ENCODE data around the gene IMPG2. TPM values are rescaled to one million over a fixed set of nuclear protein-coding genes. Genes with fewer than 3 reads are reported as not detected.
"Not testable (repeated sequence)": the region's sequence is repeated elsewhere in the genome, so short reads cannot be mapped to it uniquely, and the experiment has no call there.

Gene IMPG2
- total RNA-seq: under 1 TPM; 0.05 to 0.07 TPM

- CTCF ChIA-PET: no interaction called here
- intact Hi-C loops (cut with micrococcal nuclease): no loop called here
- H3K36me3 Mint-ChIP-seq (ENCODE audit: low read depth): no peaks in the 10 kb centered on the region
Measured at GRCh38 chr3:101320475-101320874, at the start of gene IMPG2. Gene IMPG2, minus strand, starts transcription at chr3:101320575. Its CDS starts 203 bp downstream, at chr3:101320372.

DNA sequence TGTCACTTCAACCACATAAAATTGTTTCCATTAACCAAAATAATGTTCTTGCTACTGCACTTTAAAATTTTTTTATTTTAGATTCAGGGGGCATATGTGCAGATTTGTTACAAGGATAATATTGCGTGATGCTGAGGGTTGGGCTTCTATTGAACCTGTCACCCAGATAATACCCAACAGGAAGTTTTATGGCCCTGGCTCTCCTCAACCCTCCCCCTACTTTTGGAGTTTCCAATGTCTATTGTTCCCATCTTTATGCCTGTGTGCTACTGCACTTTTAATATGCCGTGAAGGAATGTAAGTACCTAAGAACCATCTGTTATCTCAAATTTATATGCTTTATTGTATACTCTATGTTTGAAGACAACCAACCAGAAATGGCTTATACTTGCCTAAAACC, 42.0 kb upstream of the IMPG2 start:
- Mint-ChIP-seq H3K9me3 (no peaks in the 10 kb centered on the region), H3K27me3 (ENCODE audit: low read depth) (no peaks in the 10 kb centered on the region), H3K36me3 (ENCODE audit: low read depth) (peaks cover 16% of the 10 kb centered on the region), H3K4me1 (ENCODE audit: low read depth) (no peaks in the 10 kb centered on the region), H3K4me3 (no peak overlapping the region), H3K27ac (no peak overlapping the region)
- DNase-seq: no peak
- CTCF ChIA-PET: no interaction called here
- intact Hi-C loops (cut with micrococcal nuclease): no loop called here

More at GRCh38 chr3:101320475-101320874, at the start of gene IMPG2:
- no peaks in the 10 kb centered on the region for H3K4me1 Mint-ChIP-seq (ENCODE audit: low read depth)
- no peak for DNase-seq
- no peaks in the 10 kb centered on the region for H3K27me3 Mint-ChIP-seq (ENCODE audit: low read depth)
- H3K27ac Mint-ChIP-seq: no peak within 1 kb of the TSS
- H3K4me3 Mint-ChIP-seq: no peak within 1 kb of the TSS
- H3K9me3 Mint-ChIP-seq: no peaks in the 10 kb centered on the region

- H3K9me3 Mint-ChIP-seq: no peaks in the 10 kb centered on the region
- intact Hi-C loops (cut with micrococcal nuclease): no loop called here
- H3K4me3 Mint-ChIP-seq: no peak overlapping the region
- no peak overlapping the region for H3K27ac Mint-ChIP-seq
- DNase-seq: no peak
- CTCF ChIA-PET: no interaction called here
- peaks cover 5% of the 10 kb centered on the region for H3K36me3 Mint-ChIP-seq (ENCODE audit: low read depth)
- H3K27me3 Mint-ChIP-seq (ENCODE audit: low read depth): no peaks in the 10 kb centered on the region
- no peaks in the 10 kb centered on the region for H3K4me1 Mint-ChIP-seq (ENCODE audit: low read depth)
Measured at GRCh38 chr3:101351829-101352228, 31.5 kb upstream of the IMPG2 start.

- CTCF ChIA-PET: interaction anchor here (0.8 to 1.0 kb wide), 2 partner anchors 15 to 573 kb away, joined by 3 read pairs; no protein-coding TSS in a partner anchor
Measured at GRCh38 chr3:101340591-101340990, 20.2 kb upstream of the IMPG2 start.

DNA sequence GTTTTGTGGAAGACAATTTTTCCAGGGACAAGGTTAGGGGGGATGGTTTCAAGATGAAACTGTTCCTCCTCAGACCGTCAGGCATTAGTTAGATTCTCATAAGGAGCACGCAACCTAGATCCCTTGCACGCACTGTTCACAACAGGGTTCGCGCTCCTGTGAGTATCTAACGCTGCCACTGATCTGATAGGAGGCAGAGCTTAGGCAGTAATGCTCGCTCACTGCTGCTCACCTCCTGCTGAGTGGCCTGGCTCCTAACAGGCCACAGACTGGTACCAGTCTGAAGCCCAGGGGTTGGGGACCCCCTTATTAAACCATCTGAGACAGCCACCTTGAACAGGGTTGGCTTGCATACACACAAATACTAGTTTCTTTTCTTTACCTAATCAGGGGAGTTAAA, 13.5 kb upstream of the IMPG2 start:
- Mint-ChIP-seq H3K27ac (no peak overlapping the region), H3K36me3 (ENCODE audit: low read depth) (peaks cover 10% of the 10 kb centered on the region), H3K4me1 (ENCODE audit: low read depth) (no peaks in the 10 kb centered on the region), H3K27me3 (ENCODE audit: low read depth) (no peaks in the 10 kb centered on the region), H3K9me3 (no peaks in the 10 kb centered on the region), H3K4me3 (no peak overlapping the region)
- CTCF ChIA-PET: no interaction called here
- DNase-seq: no peak
- intact Hi-C loops (cut with micrococcal nuclease): no loop called here

More at GRCh38 chr3:101340591-101340990, 20.2 kb upstream of the IMPG2 start:
- Mint-ChIP-seq H3K36me3 (ENCODE audit: low read depth) (peaks cover 15% of the 10 kb centered on the region), H3K9me3 (no peaks in the 10 kb centered on the region), H3K4me1 (ENCODE audit: low read depth) (no peaks in the 10 kb centered on the region), H3K4me3 (no peak overlapping the region), H3K27ac (no peak overlapping the region), H3K27me3 (ENCODE audit: low read depth) (no peaks in the 10 kb centered on the region)
- intact Hi-C loops (cut with micrococcal nuclease): no loop called here
- no peak for DNase-seq

- Mint-ChIP-seq H3K4me1 (ENCODE audit: low read depth) (peaks cover 2% of the 10 kb centered on the region), H3K36me3 (ENCODE audit: low read depth) (peaks cover 13% of the 10 kb centered on the region), H3K27ac (no peak overlapping the region), H3K4me3 (no peak overlapping the region), H3K27me3 (ENCODE audit: low read depth) (no peaks in the 10 kb centered on the region), H3K9me3 (no peaks in the 10 kb centered on the region)
- no peak for DNase-seq
- CTCF ChIA-PET: no interaction called here
- intact Hi-C loops (cut with micrococcal nuclease): no loop called here
Measured at GRCh38 chr3:101329016-101329673, 8.8 kb upstream of the IMPG2 start.

DNA sequence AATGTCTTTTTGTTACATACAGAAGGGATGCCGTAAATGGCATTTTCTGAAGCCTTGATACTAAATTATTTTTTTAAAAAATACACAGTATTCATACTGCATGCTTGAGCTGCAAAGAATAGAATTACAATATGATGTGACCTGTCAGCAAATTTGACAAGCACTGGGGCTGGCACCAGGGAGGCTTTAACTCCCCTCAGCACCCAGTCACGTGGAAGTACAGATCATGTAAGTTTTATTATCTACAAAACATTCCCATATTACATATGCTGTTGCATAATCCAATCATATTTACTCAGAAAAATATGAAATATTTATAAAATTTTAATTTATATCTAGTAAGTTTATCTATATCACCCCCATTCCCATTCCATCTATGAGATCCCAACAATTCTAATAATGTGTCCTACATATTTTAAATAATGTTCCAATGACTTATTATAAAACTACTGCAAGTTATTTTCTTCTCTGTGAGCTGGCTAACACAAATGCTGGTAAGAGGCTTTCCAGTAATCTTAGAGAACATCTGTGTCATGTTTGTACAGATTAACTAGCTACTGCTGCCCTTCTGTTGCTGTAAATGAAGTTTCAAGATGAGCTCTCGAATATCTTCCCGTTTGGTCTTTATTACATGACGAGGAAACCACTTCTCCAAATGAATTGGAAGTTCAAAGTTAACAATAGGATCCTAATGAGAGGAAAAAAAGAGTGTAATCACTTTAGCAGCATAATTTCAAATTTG, 5.2 kb upstream of the IMPG2 start:
- Mint-ChIP-seq H3K4me1 (ENCODE audit: low read depth) (peaks cover 2% of the 10 kb centered on the region), H3K4me3 (no peak overlapping the region), H3K9me3 (no peaks in the 10 kb centered on the region), H3K27ac (no peak overlapping the region), H3K27me3 (ENCODE audit: low read depth) (no peaks in the 10 kb centered on the region), H3K36me3 (ENCODE audit: low read depth) (peaks cover 11% of the 10 kb centered on the region)
- CTCF ChIA-PET: interaction anchor here (0.5 to 0.8 kb wide), 3 partner anchors 14 to 1005 kb away, joined by 3 read pairs; no protein-coding TSS in a partner anchor
- intact Hi-C loops (cut with micrococcal nuclease): no loop called here
- no peak for DNase-seq

DNA sequence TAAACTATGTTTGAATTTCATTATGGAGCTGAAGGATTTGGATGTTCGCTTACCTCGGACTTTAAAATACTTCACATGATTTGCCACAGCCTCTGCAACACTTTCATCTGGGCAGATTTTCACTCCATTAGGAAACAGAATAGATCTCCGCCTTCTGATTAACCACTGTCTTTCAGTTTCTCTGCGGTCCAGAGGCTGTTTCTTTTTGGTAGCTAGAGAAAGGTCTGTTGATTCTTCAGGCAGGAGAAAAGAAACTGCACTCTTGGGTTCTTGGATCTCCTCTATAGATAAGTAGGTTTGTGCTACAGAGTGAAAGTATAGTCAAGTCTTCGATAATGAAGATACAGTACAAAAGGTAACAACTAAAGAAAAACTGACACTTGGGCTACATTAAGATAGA, 844 bp downstream of the IMPG2 start:
- no peak overlapping the region for H3K27ac Mint-ChIP-seq
- H3K4me3 Mint-ChIP-seq: no peak overlapping the region
- no peak for DNase-seq
- no peaks in the 10 kb centered on the region for H3K4me1 Mint-ChIP-seq (ENCODE audit: low read depth)
- no peaks in the 10 kb centered on the region for H3K27me3 Mint-ChIP-seq (ENCODE audit: low read depth)
- intact Hi-C loops (cut with micrococcal nuclease): no loop called here
- CTCF ChIA-PET: no interaction called here
- H3K9me3 Mint-ChIP-seq: no peaks in the 10 kb centered on the region
- peaks cover 1% of the 10 kb centered on the region for H3K36me3 Mint-ChIP-seq (ENCODE audit: low read depth)

- Mint-ChIP-seq H3K27me3 (ENCODE audit: low read depth) (no peaks in the 10 kb centered on the region), H3K4me1 (ENCODE audit: low read depth) (no peaks in the 10 kb centered on the region), H3K36me3 (ENCODE audit: low read depth) (peaks cover 28% of the 10 kb centered on the region), H3K9me3 (peaks cover 20% of the 10 kb centered on the region), H3K4me3 (no peak overlapping the region), H3K27ac (no peak overlapping the region)
- no peak for DNase-seq
- intact Hi-C loops (cut with micrococcal nuclease): no loop called here
- CTCF ChIA-PET: no interaction called here
Measured at GRCh38 chr3:101312545-101312944, 7.8 kb downstream of the IMPG2 start.

- intact Hi-C loops (cut with micrococcal nuclease): no loop called here
- Mint-ChIP-seq H3K4me1 (ENCODE audit: low read depth) (no peaks in the 10 kb centered on the region), H3K27me3 (ENCODE audit: low read depth) (no peaks in the 10 kb centered on the region), H3K27ac (no peak overlapping the region), H3K9me3 (peaks cover 24% of the 10 kb centered on the region), H3K4me3 (no peak overlapping the region), H3K36me3 (ENCODE audit: low read depth) (peaks cover 28% of the 10 kb centered on the region)
- no peak for DNase-seq
- CTCF ChIA-PET: no interaction called here
Measured at GRCh38 chr3:101311676-101312075, 8.7 kb downstream of the IMPG2 start.

DNA sequence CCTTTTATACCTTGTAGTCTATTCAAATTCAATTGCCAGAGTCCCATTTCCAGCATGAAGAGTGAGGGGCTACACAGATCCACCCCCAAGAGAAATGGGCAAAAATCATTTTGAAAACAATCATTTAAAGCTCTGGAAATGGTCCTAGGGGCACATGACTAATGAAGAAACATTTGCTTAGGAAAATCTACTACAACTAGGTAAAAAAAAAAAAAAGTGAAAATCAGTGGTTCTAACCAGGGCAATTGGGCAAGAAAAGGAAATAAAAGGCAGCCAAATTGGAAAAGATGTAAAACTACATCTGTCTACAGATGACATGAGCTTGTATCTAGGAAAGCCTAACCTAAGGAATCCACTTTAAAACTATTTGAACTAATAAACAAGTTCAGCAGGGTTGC, 9.4 kb downstream of the IMPG2 start:
- Mint-ChIP-seq H3K27ac (no peak overlapping the region), H3K4me3 (no peak overlapping the region), H3K4me1 (ENCODE audit: low read depth) (no peaks in the 10 kb centered on the region), H3K9me3 (peaks cover 24% of the 10 kb centered on the region), H3K27me3 (ENCODE audit: low read depth) (no peaks in the 10 kb centered on the region), H3K36me3 (ENCODE audit: low read depth) (peaks cover 28% of the 10 kb centered on the region)
- no peak for DNase-seq
- intact Hi-C loops (cut with micrococcal nuclease): no loop called here
- CTCF ChIA-PET: no interaction called here

DNA sequence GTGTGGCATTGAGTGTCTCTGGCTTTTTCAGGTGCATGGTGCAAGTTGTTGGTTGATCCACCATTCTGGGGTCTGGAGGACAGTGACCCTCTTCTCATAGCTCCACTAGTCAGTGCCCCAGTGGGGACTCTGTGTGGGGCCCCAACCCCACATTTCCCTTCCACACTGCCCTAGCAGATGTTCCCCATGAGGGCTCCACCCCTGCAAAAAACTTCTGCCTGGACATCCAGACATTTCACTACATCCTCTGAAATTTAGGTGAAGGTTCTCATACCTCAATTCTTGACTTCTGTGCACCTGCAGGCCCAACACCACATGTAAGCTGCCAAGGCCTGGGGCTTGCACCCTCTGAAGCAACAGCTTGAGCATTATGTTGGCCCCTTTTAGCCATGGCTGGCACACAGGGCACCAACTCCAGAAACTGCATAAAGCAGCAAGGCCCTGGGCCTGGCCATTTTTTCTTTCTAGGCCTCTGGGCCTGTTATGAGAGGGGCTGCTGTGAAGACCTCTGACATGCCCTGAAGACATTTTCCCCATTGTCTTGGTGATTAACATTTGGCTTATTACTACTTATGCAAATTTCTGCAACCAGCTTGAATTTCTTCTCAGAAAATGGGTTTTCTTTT, 12.1 kb downstream of the IMPG2 start:
- Mint-ChIP-seq H3K9me3 (peaks cover 25% of the 10 kb centered on the region), H3K36me3 (ENCODE audit: low read depth) (peaks cover 27% of the 10 kb centered on the region)
- H3K4me3 Mint-ChIP-seq; H3K27me3 Mint-ChIP-seq (ENCODE audit: low read depth); intact Hi-C loops (cut with micrococcal nuclease); H3K27ac Mint-ChIP-seq; H3K4me1 Mint-ChIP-seq (ENCODE audit: low read depth): not testable (repeated sequence)
- CTCF ChIA-PET: interaction anchor here (0.6 kb wide), 1 partner anchor 193 kb away, joined by 3 read pairs; no protein-coding TSS in a partner anchor
- DNase-seq: peak; percentile 10

Measured in activated naive CD4-positive, alpha-beta T cell treated with anti-CD3 and anti-CD28 coated beads for 36 hours (primary cell).